GM12878 (cell line): Measurements from ENCODE around the gene CAMK4. TPM values are rescaled to one million over a fixed set of nuclear protein-coding genes. Genes with fewer than 3 reads are reported as not detected.

ENCODE experiments used
- ATAC-seq: fragments of 200-7000 bp; cut with Tn5 transposase; 3 replicates; pipeline ENCODE4 v1.9.1; 2020; ENCODE audit warnings: mild to moderate bottlenecking, moderate library complexity
- BruUV-seq: library from RNA; stranded (reverse); fragments of 400-500 nt; replicated peaks from 2 replicates; lab custom pipeline; 2021; lab: Mats Ljungman, UMichigan
- CTCF ChIA-PET: fragments of 300-600 bp; sonication (Branson Sonifier 250); formaldehyde crosslinking; extraction: SDS; loops from one replicate; lab custom pipeline; 2021; ENCODE audit warnings: inconsistent platforms; lab: Yijun Ruan, JAX
- POLR2A ChIA-PET: fragments of 350-600 bp; formaldehyde crosslinking; extraction: SDS; loops from one replicate; lab custom pipeline; 2021; ENCODE audit warnings: inconsistent platforms; lab: Charles Lee
- RAD21 ChIA-PET: fragments of 300-600 bp; sonication (Branson Sonifier 250); formaldehyde crosslinking; loops from one replicate; lab custom pipeline; 2023; ENCODE audit warnings: antibody characterized with exemption; ENCODE audit not compliant: unreplicated experiment; lab: Charles Lee
- SMC1A ChIA-PET: fragments of 300-600 bp; sonication (Branson Sonifier 250); formaldehyde crosslinking; loops from one replicate; lab custom pipeline; 2023; ENCODE audit not compliant: unreplicated experiment, uncharacterized antibody; lab: Charles Lee
- DNase-seq: peaks from one replicate; pipeline ENCODE4 v3.0.0-alpha.2; 2011; ENCODE audit warnings: low read depth, low spot score
- FAIRE-seq: peaks from 3 replicates; lab custom pipeline; 2011; peaks lifted over from hg19 to GRCh38; lab: Jason Lieb, UNC
- H2AFZ ChIP-seq: 2 replicates; pipeline ENCODE4 v1.6.0; 2011; ENCODE audit warnings: low read depth, low read length, control low read depth; ENCODE audit not compliant: control insufficient read depth
- H3K27ac ChIP-seq: 2 replicates; pipeline ENCODE4 v1.5.1; 2011; ENCODE audit warnings: control low read depth; ENCODE audit not compliant: control insufficient read depth, insufficient read depth
- H3K27me3 ChIP-seq, 2 experiments: replicated peaks in 1 of 2; 2 replicates each; pipeline versions ENCODE4 v1.6.0 to v1.6.1; 2011; ENCODE audit warnings: low read length in 1 of 2; ENCODE audit not compliant: control insufficient read depth in 2 of 2, insufficient read depth in 2 of 2
- H3K36me3 ChIP-seq, 2 experiments: 2 replicates each; pipeline ENCODE4 v1.5.1; 2011; ENCODE audit warnings: low read length in 1 of 2; ENCODE audit not compliant: control insufficient read depth in 2 of 2, insufficient read depth in 2 of 2
- H3K4me1 ChIP-seq: 2 replicates; pipeline ENCODE4 v1.6.1; 2011; ENCODE audit warnings: mild to moderate bottlenecking, low read length, moderate library complexity, mixed read lengths; ENCODE audit not compliant: control insufficient read depth, insufficient read depth
- H3K4me2 ChIP-seq: 2 replicates; pipeline ENCODE4 v1.6.0; 2011; ENCODE audit warnings: control low read depth; ENCODE audit not compliant: control insufficient read depth, insufficient read depth
- H3K4me3 ChIP-seq: fragments of 200-600 bp; sonication (generic); 2 replicates; pipeline ENCODE4 v1.5.1; 2016
- H3K79me2 ChIP-seq: 2 replicates; pipeline ENCODE4 v1.6.0; 2011; ENCODE audit warnings: low read length; ENCODE audit not compliant: control insufficient read depth, insufficient read depth
- H3K9ac ChIP-seq: 2 replicates; pipeline ENCODE4 v1.8.0; 2011; ENCODE audit warnings: low read length, control low read depth, mixed read lengths; ENCODE audit not compliant: control insufficient read depth, insufficient read depth
- H3K9me3 ChIP-seq: replicated peaks from 3 replicates; pipeline ENCODE4 v1.5.1; 2011; ENCODE audit warnings: mild to moderate bottlenecking, low read length; ENCODE audit not compliant: control insufficient read depth, insufficient read depth
- H4K20me1 ChIP-seq: 2 replicates; pipeline ENCODE4 v1.6.0; 2011; ENCODE audit not compliant: control insufficient read depth, insufficient read depth
- JUNB ChIP-seq: IDR thresholded peaks from 2 replicates; pipeline ENCODE4 v1.6.1; 2016; ENCODE audit warnings: antibody characterized with exemption, mild to moderate bottlenecking
- LARP7 ChIP-seq: fragments of 450-650 bp; IDR thresholded peaks from 2 replicates; pipeline ENCODE4 v1.6.1; 2017; ENCODE audit warnings: mild to moderate bottlenecking
- MYC ChIP-seq: IDR thresholded peaks from 2 replicates; pipeline ENCODE4 v1.6.1; 2011; ENCODE audit warnings: mild to moderate bottlenecking, low read length, moderate library complexity, inconsistent platforms; ENCODE audit not compliant: insufficient read depth, insufficient replicate concordance, insufficient read length, severe bottlenecking
- NFXL1 ChIP-seq: fragments of 450-650 bp; IDR thresholded peaks from 2 replicates; pipeline ENCODE4 v1.6.1; 2017; ENCODE audit warnings: antibody characterized with exemption, mild to moderate bottlenecking, borderline replicate concordance
- RAD21 ChIP-seq: IDR thresholded peaks from 2 replicates; pipeline ENCODE4 v1.6.1; 2011; ENCODE audit warnings: mild to moderate bottlenecking, low read depth, low read length, moderate library complexity; ENCODE audit not compliant: insufficient read depth
- RBBP5 ChIP-seq: fragments of 200-600 bp; sonication (generic); conservative IDR thresholded peaks from 2 replicates; pipeline ENCODE4 v1.6.1; 2016
- RCOR1 ChIP-seq: conservative IDR thresholded peaks from 2 replicates; pipeline ENCODE4 v1.6.1; 2012; ENCODE audit warnings: low read depth, low read length, improper control_type of control experiment
- ZNF207 ChIP-seq: fragments of 450-650 bp; IDR thresholded peaks from 2 replicates; pipeline ENCODE4 v1.6.1; 2014; ENCODE audit warnings: antibody characterized with exemption, mild to moderate bottlenecking, borderline replicate concordance
- ZNF24 ChIP-seq: fragments of 450-650 bp; IDR thresholded peaks from 2 replicates; pipeline ENCODE4 v1.6.1; 2017; ENCODE audit warnings: antibody characterized with exemption, mild to moderate bottlenecking
- in situ Hi-C: fragments of 300-500 bp; cut with MboI; formaldehyde crosslinking; loops from 9 replicates; pipeline ENCODE4 v1.14.3; 2018; ENCODE audit warnings: mixed read lengths
- intact Hi-C: fragments of 100-400 bp; cut with micrococcal nuclease; formaldehyde crosslinking; loops from one replicate; pipeline ENCODE4 v1.14.2; 2022; ENCODE audit not compliant: unreplicated experiment
- polyA plus RNA-seq, 11 experiments: library from polyadenylated mRNA; depleted of rRNA in 4 of 11; unstranded in 6 of 11; stranded (reverse) in 5 of 11; fragments of >200 nt; fragmentation: Nextera tagmentation in 4 of 11; fragmentation: Illumina TruSeq in 1 of 11; extraction: Ambion mirVana in 4 of 11; extraction: Trizol in 1 of 11; gene quantifications; 1 replicate in 1 of 11; 2 replicates in 10 of 11; pipeline versions ENCODE4 v1.2.1 to v1.2.3, GENCODE V29; 2011 to 2016; ENCODE audit warnings: inconsistent platforms in 2 of 11, missing spikeins in 2 of 11, low read depth in 1 of 11
- total RNA-seq, 4 experiments: library from RNA; depleted of rRNA in 3 of 4; stranded (reverse); fragments of >200 nt in 3 of 4; fragmentation: Illumina TruSeq in 1 of 4; extraction: Trizol in 1 of 4; gene quantifications; 2 replicates each; pipeline versions ENCODE4 v1.2.1 to v1.2.3, GENCODE V29; 2013 to 2021
- TF ChIP-seq, protein P1 (sequence below): fragments of 450-650 bp; IDR thresholded peaks from 2 replicates; pipeline ENCODE4 v1.6.1; 2017; ENCODE audit warnings: mild to moderate bottlenecking, low read depth, inconsistent platforms; ENCODE audit not compliant: poor library complexity, severe bottlenecking
- TF ChIP-seq, protein P2 (sequence below): fragments of 450-650 bp; IDR thresholded peaks from 2 replicates; pipeline ENCODE4 v1.6.1; 2018; ENCODE audit warnings: mild to moderate bottlenecking, low read depth, moderate library complexity; ENCODE audit not compliant: partially characterized antibody
- TF ChIP-seq, protein P3 (sequence below): fragments of 450-650 bp; IDR thresholded peaks from 2 replicates; pipeline ENCODE4 v1.6.1; 2016; ENCODE audit warnings: mild to moderate bottlenecking
- TF ChIP-seq, protein P4 (sequence below): fragments of 450-650 bp; IDR thresholded peaks from 2 replicates; pipeline ENCODE4 v1.6.1; 2017; ENCODE audit warnings: mild to moderate bottlenecking, moderate library complexity

CAMK4 gene
- total and polyA plus RNA-seq, 10 of the 15 experiments (the other 5 are each of a cell fraction or from before 2014, with no cell fraction given) = 13.3 to 51.9 (median 35.3) TPM

DNA sequence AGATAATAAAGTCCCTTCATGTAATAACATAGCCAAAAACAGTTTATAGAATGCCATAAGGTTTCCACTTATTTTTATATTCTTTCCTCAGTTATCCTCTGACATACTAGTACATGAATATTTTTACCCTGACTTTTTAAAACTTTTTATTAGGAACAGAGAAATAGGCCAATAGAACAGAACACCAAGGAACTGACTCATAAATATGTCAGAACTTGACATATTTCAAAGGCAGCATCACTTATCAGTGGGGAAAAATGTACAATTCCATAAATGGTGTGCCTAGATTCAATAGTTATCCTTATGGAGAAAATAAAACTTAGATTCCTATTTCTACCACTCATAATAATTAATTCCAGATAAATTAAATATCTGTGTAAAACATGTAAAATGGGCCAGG lies 278.8 kb downstream of the CAMK4 start:
- DNase-seq (no peak), FAIRE-seq (no peak), ATAC-seq (no peak)
- H3K36me3 ChIP-seq = peaks cover 5 to 29% of the 10 kb centered on the region in 2 experiments
- H3K4me1 ChIP-seq = peaks cover 8% of the 10 kb centered on the region; the same call in 1 of the 2 replicates
- SMC1A ChIA-PET = no interaction called here
- no peak overlapping the region for H3K4me2 ChIP-seq
- H3K27ac ChIP-seq = no peak overlapping the region
- no peak overlapping the region for H3K9ac ChIP-seq
- H2AFZ ChIP-seq = no peak overlapping the region
- CTCF ChIA-PET = no interaction called here
- H3K79me2 ChIP-seq = peaks cover 65% of the 10 kb centered on the region
- intact Hi-C loops (no loop called here), in situ Hi-C loops (loop anchor here (25.0 kb wide), 2 partner anchors 766 to 1459 kb away; partner anchors contain the start of genes SLC25A46 and TMEM232)
- POLR2A ChIA-PET = no interaction called here
- H3K27me3 ChIP-seq = no peaks in the 10 kb centered on the region
- H3K4me3 ChIP-seq = no peak overlapping the region
- no TSS peak for BruUV-seq
- RAD21 ChIA-PET = no interaction called here
- no peaks in the 10 kb centered on the region for H3K9me3 ChIP-seq
- no peaks in the 10 kb centered on the region for H4K20me1 ChIP-seq
- no peak for TF ChIP-seq LARP7
- TF ChIP-seq NFXL1 = no peak
- no peak for TF ChIP-seq MYC
- TF ChIP-seq, protein P1, sequence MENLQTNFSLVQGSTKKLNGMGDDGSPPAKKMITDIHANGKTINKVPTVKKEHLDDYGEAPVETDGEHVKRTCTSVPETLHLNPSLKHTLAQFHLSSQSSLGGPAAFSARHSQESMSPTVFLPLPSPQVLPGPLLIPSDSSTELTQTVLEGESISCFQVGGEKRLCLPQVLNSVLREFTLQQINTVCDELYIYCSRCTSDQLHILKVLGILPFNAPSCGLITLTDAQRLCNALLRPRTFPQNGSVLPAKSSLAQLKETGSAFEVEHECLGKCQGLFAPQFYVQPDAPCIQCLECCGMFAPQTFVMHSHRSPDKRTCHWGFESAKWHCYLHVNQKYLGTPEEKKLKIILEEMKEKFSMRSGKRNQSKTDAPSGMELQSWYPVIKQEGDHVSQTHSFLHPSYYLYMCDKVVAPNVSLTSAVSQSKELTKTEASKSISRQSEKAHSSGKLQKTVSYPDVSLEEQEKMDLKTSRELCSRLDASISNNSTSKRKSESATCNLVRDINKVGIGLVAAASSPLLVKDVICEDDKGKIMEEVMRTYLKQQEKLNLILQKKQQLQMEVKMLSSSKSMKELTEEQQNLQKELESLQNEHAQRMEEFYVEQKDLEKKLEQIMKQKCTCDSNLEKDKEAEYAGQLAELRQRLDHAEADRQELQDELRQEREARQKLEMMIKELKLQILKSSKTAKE = no peak
- no peak for TF ChIP-seq RCOR1
- TF ChIP-seq, protein P2, sequence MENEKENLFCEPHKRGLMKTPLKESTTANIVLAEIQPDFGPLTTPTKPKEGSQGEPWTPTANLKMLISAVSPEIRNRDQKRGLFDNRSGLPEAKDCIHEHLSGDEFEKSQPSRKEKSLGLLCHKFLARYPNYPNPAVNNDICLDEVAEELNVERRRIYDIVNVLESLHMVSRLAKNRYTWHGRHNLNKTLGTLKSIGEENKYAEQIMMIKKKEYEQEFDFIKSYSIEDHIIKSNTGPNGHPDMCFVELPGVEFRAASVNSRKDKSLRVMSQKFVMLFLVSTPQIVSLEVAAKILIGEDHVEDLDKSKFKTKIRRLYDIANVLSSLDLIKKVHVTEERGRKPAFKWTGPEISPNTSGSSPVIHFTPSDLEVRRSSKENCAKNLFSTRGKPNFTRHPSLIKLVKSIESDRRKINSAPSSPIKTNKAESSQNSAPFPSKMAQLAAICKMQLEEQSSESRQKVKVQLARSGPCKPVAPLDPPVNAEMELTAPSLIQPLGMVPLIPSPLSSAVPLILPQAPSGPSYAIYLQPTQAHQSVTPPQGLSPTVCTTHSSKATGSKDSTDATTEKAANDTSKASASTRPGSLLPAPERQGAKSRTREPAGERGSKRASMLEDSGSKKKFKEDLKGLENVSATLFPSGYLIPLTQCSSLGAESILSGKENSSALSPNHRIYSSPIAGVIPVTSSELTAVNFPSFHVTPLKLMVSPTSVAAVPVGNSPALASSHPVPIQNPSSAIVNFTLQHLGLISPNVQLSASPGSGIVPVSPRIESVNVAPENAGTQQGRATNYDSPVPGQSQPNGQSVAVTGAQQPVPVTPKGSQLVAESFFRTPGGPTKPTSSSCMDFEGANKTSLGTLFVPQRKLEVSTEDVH = no peak
- TF ChIP-seq RBBP5 = no peak
- no peak for TF ChIP-seq RAD21
- TF ChIP-seq, protein P3, sequence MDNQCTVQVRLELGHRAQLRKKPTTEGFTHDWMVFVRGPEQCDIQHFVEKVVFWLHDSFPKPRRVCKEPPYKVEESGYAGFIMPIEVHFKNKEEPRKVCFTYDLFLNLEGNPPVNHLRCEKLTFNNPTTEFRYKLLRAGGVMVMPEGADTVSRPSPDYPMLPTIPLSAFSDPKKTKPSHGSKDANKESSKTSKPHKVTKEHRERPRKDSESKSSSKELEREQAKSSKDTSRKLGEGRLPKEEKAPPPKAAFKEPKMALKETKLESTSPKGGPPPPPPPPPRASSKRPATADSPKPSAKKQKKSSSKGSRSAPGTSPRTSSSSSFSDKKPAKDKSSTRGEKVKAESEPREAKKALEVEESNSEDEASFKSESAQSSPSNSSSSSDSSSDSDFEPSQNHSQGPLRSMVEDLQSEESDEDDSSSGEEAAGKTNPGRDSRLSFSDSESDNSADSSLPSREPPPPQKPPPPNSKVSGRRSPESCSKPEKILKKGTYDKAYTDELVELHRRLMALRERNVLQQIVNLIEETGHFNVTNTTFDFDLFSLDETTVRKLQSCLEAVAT = no peak
- TF ChIP-seq JUNB = no peak
- no peak for TF ChIP-seq ZNF24
- TF ChIP-seq ZNF207 = no peak
- TF ChIP-seq, protein P4, sequence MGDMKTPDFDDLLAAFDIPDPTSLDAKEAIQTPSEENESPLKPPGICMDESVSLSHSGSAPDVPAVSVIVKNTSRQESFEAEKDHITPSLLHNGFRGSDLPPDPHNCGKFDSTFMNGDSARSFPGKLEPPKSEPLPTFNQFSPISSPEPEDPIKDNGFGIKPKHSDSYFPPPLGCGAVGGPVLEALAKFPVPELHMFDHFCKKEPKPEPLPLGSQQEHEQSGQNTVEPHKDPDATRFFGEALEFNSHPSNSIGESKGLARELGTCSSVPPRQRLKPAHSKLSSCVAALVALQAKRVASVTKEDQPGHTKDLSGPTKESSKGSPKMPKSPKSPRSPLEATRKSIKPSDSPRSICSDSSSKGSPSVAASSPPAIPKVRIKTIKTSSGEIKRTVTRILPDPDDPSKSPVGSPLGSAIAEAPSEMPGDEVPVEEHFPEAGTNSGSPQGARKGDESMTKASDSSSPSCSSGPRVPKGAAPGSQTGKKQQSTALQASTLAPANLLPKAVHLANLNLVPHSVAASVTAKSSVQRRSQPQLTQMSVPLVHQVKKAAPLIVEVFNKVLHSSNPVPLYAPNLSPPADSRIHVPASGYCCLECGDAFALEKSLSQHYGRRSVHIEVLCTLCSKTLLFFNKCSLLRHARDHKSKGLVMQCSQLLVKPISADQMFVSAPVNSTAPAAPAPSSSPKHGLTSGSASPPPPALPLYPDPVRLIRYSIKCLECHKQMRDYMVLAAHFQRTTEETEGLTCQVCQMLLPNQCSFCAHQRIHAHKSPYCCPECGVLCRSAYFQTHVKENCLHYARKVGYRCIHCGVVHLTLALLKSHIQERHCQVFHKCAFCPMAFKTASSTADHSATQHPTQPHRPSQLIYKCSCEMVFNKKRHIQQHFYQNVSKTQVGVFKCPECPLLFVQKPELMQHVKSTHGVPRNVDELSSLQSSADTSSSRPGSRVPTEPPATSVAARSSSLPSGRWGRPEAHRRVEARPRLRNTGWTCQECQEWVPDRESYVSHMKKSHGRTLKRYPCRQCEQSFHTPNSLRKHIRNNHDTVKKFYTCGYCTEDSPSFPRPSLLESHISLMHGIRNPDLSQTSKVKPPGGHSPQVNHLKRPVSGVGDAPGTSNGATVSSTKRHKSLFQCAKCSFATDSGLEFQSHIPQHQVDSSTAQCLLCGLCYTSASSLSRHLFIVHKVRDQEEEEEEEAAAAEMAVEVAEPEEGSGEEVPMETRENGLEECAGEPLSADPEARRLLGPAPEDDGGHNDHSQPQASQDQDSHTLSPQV = no peak
